WI38 (cell line): ENCODE results near the gene RNPEPL1.

Experiments
- H3K4me3 ChIP-seq: 2 replicates; pipeline ENCODE4 v1.5.1; 2011; ENCODE audit warnings: low read depth, mild to moderate bottlenecking, control low read depth, low read length
- TF ChIP-seq, protein P1 (sequence below): IDR thresholded peaks from 2 replicates; pipeline ENCODE4 v1.5.1; 2012; ENCODE audit warnings: low read depth, mild to moderate bottlenecking, control low read depth, low read length

RNPEPL1 gene

GRCh38 chr2:240523451-240524281, 44.6 kb upstream of the RNPEPL1 start:
- no peak overlapping the region for H3K4me3 ChIP-seq
- TF ChIP-seq, protein P1, sequence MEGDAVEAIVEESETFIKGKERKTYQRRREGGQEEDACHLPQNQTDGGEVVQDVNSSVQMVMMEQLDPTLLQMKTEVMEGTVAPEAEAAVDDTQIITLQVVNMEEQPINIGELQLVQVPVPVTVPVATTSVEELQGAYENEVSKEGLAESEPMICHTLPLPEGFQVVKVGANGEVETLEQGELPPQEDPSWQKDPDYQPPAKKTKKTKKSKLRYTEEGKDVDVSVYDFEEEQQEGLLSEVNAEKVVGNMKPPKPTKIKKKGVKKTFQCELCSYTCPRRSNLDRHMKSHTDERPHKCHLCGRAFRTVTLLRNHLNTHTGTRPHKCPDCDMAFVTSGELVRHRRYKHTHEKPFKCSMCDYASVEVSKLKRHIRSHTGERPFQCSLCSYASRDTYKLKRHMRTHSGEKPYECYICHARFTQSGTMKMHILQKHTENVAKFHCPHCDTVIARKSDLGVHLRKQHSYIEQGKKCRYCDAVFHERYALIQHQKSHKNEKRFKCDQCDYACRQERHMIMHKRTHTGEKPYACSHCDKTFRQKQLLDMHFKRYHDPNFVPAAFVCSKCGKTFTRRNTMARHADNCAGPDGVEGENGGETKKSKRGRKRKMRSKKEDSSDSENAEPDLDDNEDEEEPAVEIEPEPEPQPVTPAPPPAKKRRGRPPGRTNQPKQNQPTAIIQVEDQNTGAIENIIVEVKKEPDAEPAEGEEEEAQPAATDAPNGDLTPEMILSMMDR, result no peak

- TF ChIP-seq, protein P1, result no peak
- no peak overlapping the region for H3K4me3 ChIP-seq
Measured at GRCh38 chr2:240524963-240525718, 43.1 kb upstream of the RNPEPL1 start.

- H3K4me3 ChIP-seq, result no peak overlapping the region
- TF ChIP-seq, protein P1, result no peak
Measured at GRCh38 chr2:240525802-240526201, 42.5 kb upstream of the RNPEPL1 start.

- H3K4me3 ChIP-seq, result no peak overlapping the region
- TF ChIP-seq, protein P1, result no peak
Measured at GRCh38 chr2:240526521-240526920, 41.8 kb upstream of the RNPEPL1 start.

DNA sequence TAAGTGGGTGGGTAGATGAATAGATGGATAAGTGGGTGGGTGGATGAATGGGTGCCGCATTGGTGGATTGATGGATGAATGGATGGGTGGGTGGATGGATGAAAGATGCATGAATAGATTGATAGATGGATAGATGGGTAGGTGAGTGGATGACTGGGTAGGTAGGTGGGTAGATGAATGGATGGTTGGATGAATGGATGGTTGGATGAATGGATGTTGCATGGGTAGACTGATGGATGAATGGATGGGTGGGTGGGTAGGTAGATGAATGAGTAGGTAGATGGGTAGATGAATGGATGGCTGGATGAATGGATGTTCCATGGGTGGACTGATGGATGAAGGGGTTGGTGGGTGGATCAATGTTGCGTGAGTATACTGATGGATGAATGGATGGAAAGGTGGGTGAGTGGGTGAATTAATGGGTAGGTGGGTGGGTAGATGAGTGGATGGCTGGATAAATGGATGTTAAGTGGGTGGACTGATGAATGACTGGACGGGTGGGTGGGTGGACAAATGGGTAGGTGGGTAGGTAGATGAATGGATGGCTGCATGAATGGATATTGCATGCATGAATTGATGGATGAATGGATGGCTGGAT, 41.0 kb upstream of the RNPEPL1 start:
- TF ChIP-seq, protein P1, result no peak
- H3K4me3 ChIP-seq, result no peak overlapping the region

- TF ChIP-seq, protein P1, result no peak
- H3K4me3 ChIP-seq, result no peak overlapping the region
Measured at GRCh38 chr2:240528406-240529040, 39.8 kb upstream of the RNPEPL1 start.
